Measurements from ENCODE around the gene PFKFB3.

The PFKFB3 gene

GRCh38 chr10:6217611-6218010, 14.9 kb downstream of the PFKFB3 start:
- no peak for DNase-seq (ENCODE audit: low read depth in 1 of 2, low spot score in 1 of 2)
- no peak overlapping the region for H3K4me3 ChIP-seq (replicated peaks; ENCODE audit: insufficient read depth, low read length)
- H3K27ac ChIP-seq (replicated peaks), result no peak overlapping the region
- no peaks in the 10 kb centered on the region for H3K27me3 ChIP-seq (ENCODE audit: insufficient read depth, poor library complexity, severe bottlenecking)
- TF ChIP-seq POLR2AphosphoS5 (IDR thresholded peaks at IDR 0.05; ENCODE audit: low read depth) (no peak), REST (IDR thresholded peaks at IDR 0.05; ENCODE audit: insufficient replicate concordance, low read depth) (no peak)

GRCh38 chr10:6218692-6219493, 16.2 kb downstream of the PFKFB3 start:
- Histone ChIP-seq H3K27me3 (ENCODE audit: insufficient read depth, poor library complexity, severe bottlenecking) (no peaks in the 10 kb centered on the region), H3K27ac (replicated peaks) (no peak overlapping the region), H3K4me3 (replicated peaks; ENCODE audit: insufficient read depth, low read length) (no peak overlapping the region)
- TF ChIP-seq CTCF (IDR thresholded peaks at IDR 0.05; ENCODE audit: insufficient read depth, low read length) (no peak), SPI1 (IDR thresholded peaks at IDR 0.05; ENCODE audit: borderline replicate concordance, low read depth) (no peak), GABPA (IDR thresholded peaks at IDR 0.05; ENCODE audit: low read depth) (no peak), REST (IDR thresholded peaks at IDR 0.05; ENCODE audit: insufficient replicate concordance, low read depth) (no peak), POLR2AphosphoS5 (IDR thresholded peaks at IDR 0.05; ENCODE audit: low read depth) (no peak)
- DNase-seq (ENCODE audit: low read depth in 1 of 2, low spot score in 1 of 2), result no peak

GRCh38 chr10:6219494-6219836, 16.7 kb downstream of the PFKFB3 start:
- Histone ChIP-seq H3K27ac (replicated peaks) (no peak overlapping the region), H3K4me3 (replicated peaks; ENCODE audit: insufficient read depth, low read length) (no peak overlapping the region), H3K27me3 (ENCODE audit: insufficient read depth, poor library complexity, severe bottlenecking) (no peaks in the 10 kb centered on the region)
- no peak for DNase-seq (ENCODE audit: low read depth in 1 of 2, low spot score in 1 of 2)
- TF ChIP-seq GABPA (IDR thresholded peaks at IDR 0.05; ENCODE audit: low read depth), result no peak
- no peak for TF ChIP-seq POLR2AphosphoS5 (IDR thresholded peaks at IDR 0.05; ENCODE audit: low read depth)
- no peak for TF ChIP-seq CTCF (IDR thresholded peaks at IDR 0.05; ENCODE audit: insufficient read depth, low read length)
- TF ChIP-seq REST (IDR thresholded peaks at IDR 0.05; ENCODE audit: insufficient replicate concordance, low read depth), result no peak
- no peak for TF ChIP-seq SPI1 (IDR thresholded peaks at IDR 0.05; ENCODE audit: borderline replicate concordance, low read depth)

Measured in HL-60 (cell line).